Smooth muscle cell (in vitro differentiated cells): ENCODE measurements around the gene C7. TPM values are rescaled to one million over a fixed set of nuclear protein-coding genes. Genes with fewer than 3 reads are reported as not detected.

Experiments
- DNase-seq: peaks from one replicate; lab custom pipeline; 2025; ENCODE audit not compliant: unreplicated experiment; lab: John Stamatoyannopoulos, UW
- H2AFZ ChIP-seq: fragments of 200-600 bp; sonication (generic); 2 replicates; pipeline ENCODE4 v1.6.0; 2016; ENCODE audit warnings: antibody characterized with exemption, low read depth, mild to moderate bottlenecking
- H3F3A ChIP-seq: fragments of 200-600 bp; sonication (generic); 2 replicates; pipeline ENCODE4 v1.6.0; 2017; ENCODE audit warnings: antibody characterized with exemption, low read depth
- H3K27ac ChIP-seq: fragments of 200-600 bp; sonication (generic); 2 replicates; pipeline ENCODE4 v1.5.1; 2016; ENCODE audit warnings: low read depth, mild to moderate bottlenecking
- H3K27me3 ChIP-seq: fragments of 200-600 bp; sonication (generic); 2 replicates; pipeline ENCODE4 v1.6.1; 2016; ENCODE audit warnings: low read depth, mild to moderate bottlenecking
- H3K36me3 ChIP-seq: fragments of 200-600 bp; sonication (generic); 2 replicates; pipeline ENCODE4 v1.5.1; 2016; ENCODE audit warnings: low read depth
- H3K4me1 ChIP-seq: fragments of 200-600 bp; sonication (generic); 2 replicates; pipeline ENCODE4 v1.5.1; 2016; ENCODE audit warnings: low read depth
- H3K4me2 ChIP-seq: fragments of 200-600 bp; sonication (generic); 2 replicates; pipeline ENCODE4 v1.6.0; 2016; ENCODE audit warnings: mild to moderate bottlenecking
- H3K4me3 ChIP-seq: fragments of 200-600 bp; sonication (generic); 2 replicates; pipeline ENCODE4 v1.5.1; 2016; ENCODE audit warnings: mild to moderate bottlenecking
- H3K79me2 ChIP-seq: fragments of 200-600 bp; sonication (generic); 2 replicates; pipeline ENCODE4 v1.6.0; 2016; ENCODE audit warnings: low read depth, mild to moderate bottlenecking
- H3K9ac ChIP-seq: fragments of 200-600 bp; sonication (generic); 2 replicates; pipeline ENCODE4 v1.6.0; 2016; ENCODE audit warnings: low read depth
- H3K9me3 ChIP-seq: fragments of 200-600 bp; sonication (generic); replicated peaks from 2 replicates; pipeline ENCODE4 v1.5.1; 2016; ENCODE audit warnings: low read depth
- H4K20me1 ChIP-seq: fragments of 200-600 bp; sonication (generic); 2 replicates; pipeline ENCODE4 v1.6.0; 2016; ENCODE audit warnings: low read depth
- WGBS: methylation state at CpG from one replicate; pipeline ENCODE4 v1.1.7; 2016; ENCODE audit warnings: low lambda C conversion rate; 5-methylcytosine and 5-hydroxymethylcytosine counted together
- polyA plus RNA-seq: library from polyadenylated mRNA; unstranded; fragments of >200 nt; fragmentation: Nextera tagmentation; extraction: Ambion mirVana; gene quantifications from 2 replicates; pipeline ENCODE4 v1.2.1, GENCODE V29; 2016
- total RNA-seq: library from RNA; depleted of rRNA; stranded (reverse); fragments of >200 nt; gene quantifications from 2 replicates; pipeline ENCODE4 v1.2.3, GENCODE V29; 2014
- TF ChIP-seq, protein P1 (sequence below): fragments of 200-600 bp; sonication (generic); IDR thresholded peaks from 2 replicates; pipeline ENCODE4 v1.5.1; 2017; ENCODE audit warnings: borderline replicate concordance, mild to moderate bottlenecking, antibody characterized with exemption; ENCODE audit not compliant: insufficient read depth, poor library complexity, severe bottlenecking

The C7 gene
- total and polyA plus RNA-seq, 2 experiments from 2014 or later: 0.23 TPM; not detected in 1

DNA sequence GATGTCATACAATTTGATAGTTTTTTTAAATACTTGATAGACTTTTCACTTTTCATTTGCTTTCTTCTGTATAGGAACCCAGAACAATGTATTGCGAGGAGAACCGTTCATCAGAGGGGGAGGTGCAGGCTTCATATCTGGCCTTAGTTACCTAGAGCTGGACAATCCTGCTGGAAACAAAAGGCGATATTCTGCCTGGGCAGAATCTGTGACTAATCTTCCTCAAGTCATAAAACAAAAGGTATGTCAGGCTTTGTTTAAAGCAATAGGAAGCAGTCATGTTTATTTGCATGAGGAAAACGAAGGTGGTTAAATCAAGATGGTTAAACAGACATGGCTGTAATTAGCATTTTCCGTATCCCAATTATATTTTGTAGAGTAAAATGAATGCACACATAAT, 46.0 kb downstream of the C7 start:
- no peaks in the 10 kb centered on the region for H4K20me1 ChIP-seq
- no peaks in the 10 kb centered on the region for H3F3A ChIP-seq
- DNase-seq: no peak
- H3K79me2 ChIP-seq: no peaks in the 10 kb centered on the region
- H2AFZ ChIP-seq: no peak overlapping the region
- H3K4me2 ChIP-seq: no peak overlapping the region
- no peak overlapping the region for H3K27ac ChIP-seq
- no peaks in the 10 kb centered on the region for H3K9me3 ChIP-seq
- H3K27me3 ChIP-seq: no peaks in the 10 kb centered on the region
- no peak overlapping the region for H3K4me3 ChIP-seq
- H3K4me1 ChIP-seq: no peaks in the 10 kb centered on the region
- no peak overlapping the region for H3K9ac ChIP-seq
- TF ChIP-seq, protein P1, sequence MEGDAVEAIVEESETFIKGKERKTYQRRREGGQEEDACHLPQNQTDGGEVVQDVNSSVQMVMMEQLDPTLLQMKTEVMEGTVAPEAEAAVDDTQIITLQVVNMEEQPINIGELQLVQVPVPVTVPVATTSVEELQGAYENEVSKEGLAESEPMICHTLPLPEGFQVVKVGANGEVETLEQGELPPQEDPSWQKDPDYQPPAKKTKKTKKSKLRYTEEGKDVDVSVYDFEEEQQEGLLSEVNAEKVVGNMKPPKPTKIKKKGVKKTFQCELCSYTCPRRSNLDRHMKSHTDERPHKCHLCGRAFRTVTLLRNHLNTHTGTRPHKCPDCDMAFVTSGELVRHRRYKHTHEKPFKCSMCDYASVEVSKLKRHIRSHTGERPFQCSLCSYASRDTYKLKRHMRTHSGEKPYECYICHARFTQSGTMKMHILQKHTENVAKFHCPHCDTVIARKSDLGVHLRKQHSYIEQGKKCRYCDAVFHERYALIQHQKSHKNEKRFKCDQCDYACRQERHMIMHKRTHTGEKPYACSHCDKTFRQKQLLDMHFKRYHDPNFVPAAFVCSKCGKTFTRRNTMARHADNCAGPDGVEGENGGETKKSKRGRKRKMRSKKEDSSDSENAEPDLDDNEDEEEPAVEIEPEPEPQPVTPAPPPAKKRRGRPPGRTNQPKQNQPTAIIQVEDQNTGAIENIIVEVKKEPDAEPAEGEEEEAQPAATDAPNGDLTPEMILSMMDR: no peak
- H3K36me3 ChIP-seq: no peaks in the 10 kb centered on the region
- WGBS: 85% methylated on average over 5 of the region's 5 CpGs

DNA sequence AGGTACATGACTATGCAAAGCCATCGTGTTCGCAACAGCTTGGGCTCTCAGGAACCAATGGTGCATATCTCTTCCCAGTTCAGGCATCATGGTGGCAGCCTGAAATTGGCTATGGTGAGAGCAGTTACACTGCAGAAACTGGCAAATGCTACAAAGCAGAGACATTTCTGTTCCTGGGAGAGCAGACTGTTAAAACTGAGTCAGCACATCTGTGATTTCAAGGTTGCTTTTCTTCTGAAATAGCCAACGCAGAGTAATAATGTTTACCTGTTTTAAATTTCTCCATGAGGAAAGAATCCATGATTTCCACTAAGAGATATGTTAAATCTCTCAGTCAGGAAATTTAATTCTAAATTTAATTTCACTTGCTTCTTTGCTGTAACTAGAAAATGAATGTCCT, 47.8 kb downstream of the C7 start:
- no peak overlapping the region for H3K4me2 ChIP-seq
- H3K9me3 ChIP-seq: no peaks in the 10 kb centered on the region
- H3K36me3 ChIP-seq: no peaks in the 10 kb centered on the region
- no peaks in the 10 kb centered on the region for H4K20me1 ChIP-seq
- no peaks in the 10 kb centered on the region for H3K4me1 ChIP-seq
- no peaks in the 10 kb centered on the region for H3F3A ChIP-seq
- no peak overlapping the region for H3K4me3 ChIP-seq
- H3K27ac ChIP-seq: no peak overlapping the region
- H3K27me3 ChIP-seq: no peaks in the 10 kb centered on the region
- WGBS: 97% methylated on average over 3 of the region's 3 CpGs
- no peaks in the 10 kb centered on the region for H3K79me2 ChIP-seq
- TF ChIP-seq, protein P1: no peak
- no peak overlapping the region for H3K9ac ChIP-seq
- no peak overlapping the region for H2AFZ ChIP-seq
- no peak for DNase-seq

DNA sequence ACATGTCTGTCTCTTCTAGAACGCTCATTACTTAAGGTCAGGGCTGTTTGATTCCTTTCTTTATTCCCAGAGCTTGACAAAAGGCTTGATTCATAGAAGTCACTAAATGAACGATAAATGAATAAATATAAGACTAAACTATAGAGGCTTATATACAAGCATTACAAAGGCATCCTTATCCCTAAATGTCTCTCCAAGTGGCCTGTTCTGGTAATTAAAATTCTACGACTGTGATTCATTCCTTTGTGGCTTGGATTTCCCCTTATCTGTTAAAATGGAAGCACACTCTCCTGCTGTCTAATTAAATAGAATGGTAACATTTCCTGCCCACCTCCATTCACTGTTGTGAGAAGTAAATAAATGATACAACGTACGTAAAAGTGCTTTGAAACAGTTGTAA, 49.5 kb downstream of the C7 start:
- no peak overlapping the region for H3K4me3 ChIP-seq
- H3K4me2 ChIP-seq: no peak overlapping the region
- H3K79me2 ChIP-seq: no peaks in the 10 kb centered on the region
- H2AFZ ChIP-seq: no peak overlapping the region
- no peak overlapping the region for H3K27ac ChIP-seq
- WGBS: 87% methylated on average over 5 of the region's 5 CpGs
- no peaks in the 10 kb centered on the region for H3K9me3 ChIP-seq
- H3K4me1 ChIP-seq: no peaks in the 10 kb centered on the region
- H3F3A ChIP-seq: no peaks in the 10 kb centered on the region
- DNase-seq: no peak
- H4K20me1 ChIP-seq: no peaks in the 10 kb centered on the region
- TF ChIP-seq, protein P1: no peak
- H3K9ac ChIP-seq: no peak overlapping the region
- H3K27me3 ChIP-seq: no peaks in the 10 kb centered on the region
- H3K36me3 ChIP-seq: no peaks in the 10 kb centered on the region

DNA sequence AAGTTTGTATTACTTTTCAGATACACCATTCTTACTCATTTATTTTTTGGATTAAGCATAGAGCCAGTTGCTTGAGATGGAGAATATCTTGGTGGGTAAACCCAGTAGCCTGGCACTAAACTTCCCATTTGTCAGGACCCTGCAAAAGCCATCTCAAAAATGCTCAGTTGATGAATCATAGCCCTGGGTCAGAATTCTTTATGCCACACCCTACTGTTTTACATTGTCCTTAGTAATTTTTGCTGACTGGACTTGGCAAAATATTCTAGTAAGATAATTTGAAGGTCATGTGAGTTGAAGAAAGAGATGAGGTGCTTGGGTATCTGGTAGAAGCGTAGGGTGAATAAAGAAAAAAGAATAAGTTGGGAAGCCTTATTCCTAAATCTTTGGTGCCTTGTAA, 50.7 kb downstream of the C7 start:
- H3K36me3 ChIP-seq: no peaks in the 10 kb centered on the region
- no peak overlapping the region for H3K4me2 ChIP-seq
- no peak overlapping the region for H2AFZ ChIP-seq
- H3K4me3 ChIP-seq: no peak overlapping the region
- no peak overlapping the region for H3K27ac ChIP-seq
- WGBS: 100% methylated on average over 1 of the region's 1 CpG
- H3K27me3 ChIP-seq: no peaks in the 10 kb centered on the region
- no peaks in the 10 kb centered on the region for H3F3A ChIP-seq
- H3K9me3 ChIP-seq: no peaks in the 10 kb centered on the region
- H3K4me1 ChIP-seq: no peaks in the 10 kb centered on the region
- no peak overlapping the region for H3K9ac ChIP-seq
- H3K79me2 ChIP-seq: no peaks in the 10 kb centered on the region
- H4K20me1 ChIP-seq: no peaks in the 10 kb centered on the region
- TF ChIP-seq, protein P1: no peak
- DNase-seq: no peak
